HG03175 (cell line): Measurements from ENCODE around the gene SYNDIG1.

Source experiments
- ATAC-seq: cut with Tn5 transposase; IDR thresholded peaks from one replicate; pipeline ENCODE4 v1.9.1; 2021; ENCODE audit warnings: mild to moderate bottlenecking, moderate library complexity; ENCODE audit not compliant: unreplicated experiment

The SYNDIG1 gene

DNA sequence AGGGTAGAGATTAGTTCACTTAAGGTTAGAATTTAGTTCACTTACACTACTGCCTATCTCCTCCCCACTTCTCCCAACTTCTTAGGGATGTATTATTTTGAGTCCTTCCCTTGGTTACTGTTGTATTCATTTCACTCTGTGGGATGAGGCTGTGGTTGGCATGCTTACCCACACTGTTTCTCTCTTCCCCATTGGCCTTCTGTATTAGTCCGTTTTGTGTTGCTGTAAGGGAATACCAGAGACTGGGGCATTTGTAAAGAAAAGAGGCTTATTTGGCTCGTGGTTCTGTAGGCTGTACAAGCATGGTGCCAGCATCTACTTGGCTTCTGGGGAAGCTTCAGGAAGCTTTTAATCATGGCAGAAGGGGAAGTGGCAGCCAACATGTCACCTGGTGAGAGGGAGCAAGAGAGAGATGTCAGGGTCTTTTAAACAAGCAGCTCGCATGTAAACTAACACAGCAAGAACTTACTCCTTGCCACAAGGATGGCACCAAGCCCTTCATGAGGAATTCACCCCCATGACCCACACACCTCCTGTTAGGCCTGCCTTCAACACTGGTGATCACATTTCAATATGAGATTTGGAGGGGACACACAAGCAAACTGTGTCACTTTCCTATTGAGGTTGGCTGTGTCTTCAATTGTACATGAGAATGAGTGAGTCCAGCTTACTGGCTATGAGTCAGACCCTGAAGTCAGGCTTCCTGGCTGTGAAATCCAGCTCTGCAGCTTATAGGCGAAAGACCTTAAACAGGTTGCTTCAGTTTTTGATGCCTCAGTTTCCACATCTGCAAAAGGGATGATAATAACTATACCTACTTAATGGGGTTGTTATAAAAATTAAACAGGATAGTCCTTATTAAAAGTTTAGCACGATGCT lies 53.3 kb downstream of the SYNDIG1 start:
- no peak for ATAC-seq

DNA sequence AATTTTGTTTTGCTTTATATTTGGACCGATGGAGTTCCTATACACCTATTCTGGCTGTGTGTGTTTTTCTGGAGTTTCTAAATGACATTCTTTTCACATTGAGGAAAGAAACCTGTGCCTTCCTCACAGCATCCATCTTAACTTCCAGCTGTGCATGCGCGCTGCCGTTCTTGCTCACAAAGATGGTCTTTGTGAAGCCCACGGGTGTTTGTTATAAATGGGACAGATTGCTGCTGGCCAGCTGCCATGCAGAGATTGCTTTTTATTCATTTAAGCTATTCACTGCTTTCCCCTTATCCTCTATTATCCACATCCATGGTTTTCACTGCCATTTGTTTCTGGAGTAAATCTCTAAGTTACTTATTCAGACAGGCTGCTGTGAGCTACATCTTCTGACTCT lies 54.2 kb downstream of the SYNDIG1 start:
- ATAC-seq: no peak

DNA sequence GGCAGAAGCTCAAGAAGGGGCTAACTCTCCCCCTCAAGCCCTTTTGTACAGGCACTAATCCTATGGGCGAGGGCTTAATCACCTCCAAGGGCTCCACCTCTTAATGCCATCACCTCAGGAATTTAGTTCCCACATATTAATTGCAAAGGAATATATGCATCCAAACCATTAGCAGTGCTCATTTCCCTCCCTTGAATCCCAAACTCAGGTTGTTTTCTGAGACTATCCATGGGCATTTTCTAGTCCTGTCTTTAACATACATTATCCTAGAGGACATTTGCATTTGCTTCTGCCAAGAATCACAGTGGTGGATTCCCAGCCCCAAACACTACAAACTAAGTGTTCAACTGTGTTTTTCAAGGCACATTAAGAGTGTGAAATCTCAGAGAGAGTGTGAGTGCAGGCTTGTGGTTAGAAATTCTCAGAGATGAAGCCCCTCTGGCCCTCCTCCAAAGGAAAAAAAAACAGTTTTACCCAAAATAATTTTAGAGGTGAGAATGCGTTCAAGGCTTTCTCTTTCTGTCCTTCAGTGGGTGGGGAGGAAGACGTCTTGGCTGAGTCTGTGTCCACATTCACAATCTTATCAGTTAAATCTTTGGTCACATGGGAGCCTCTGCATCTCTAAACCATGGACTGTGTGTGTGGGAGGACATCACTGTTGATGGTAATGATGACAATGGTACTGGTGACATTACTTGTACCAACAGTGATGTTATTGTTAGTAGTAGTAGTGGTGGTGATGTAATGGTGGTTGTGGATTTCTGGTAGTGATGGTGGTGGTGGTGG lies 59.3 kb downstream of the SYNDIG1 start:
- ATAC-seq: no peak

DNA sequence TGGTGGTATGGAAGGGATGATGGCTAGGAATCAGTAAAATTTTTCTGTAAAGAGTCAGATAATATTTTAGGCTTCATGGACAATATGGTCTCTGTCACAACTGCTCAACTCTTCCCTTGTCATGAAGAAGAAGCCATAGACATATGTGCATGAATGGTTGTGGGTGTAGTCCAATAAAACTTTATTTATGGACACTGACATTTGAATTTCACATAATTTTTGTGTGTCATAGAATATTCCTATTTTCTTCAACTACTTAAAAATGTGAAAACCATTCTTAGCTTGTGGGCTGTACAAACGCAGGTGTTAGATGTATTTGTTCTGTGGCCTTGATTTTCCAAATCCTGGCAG lies 59.9 kb downstream of the SYNDIG1 start:
- ATAC-seq: no peak

DNA sequence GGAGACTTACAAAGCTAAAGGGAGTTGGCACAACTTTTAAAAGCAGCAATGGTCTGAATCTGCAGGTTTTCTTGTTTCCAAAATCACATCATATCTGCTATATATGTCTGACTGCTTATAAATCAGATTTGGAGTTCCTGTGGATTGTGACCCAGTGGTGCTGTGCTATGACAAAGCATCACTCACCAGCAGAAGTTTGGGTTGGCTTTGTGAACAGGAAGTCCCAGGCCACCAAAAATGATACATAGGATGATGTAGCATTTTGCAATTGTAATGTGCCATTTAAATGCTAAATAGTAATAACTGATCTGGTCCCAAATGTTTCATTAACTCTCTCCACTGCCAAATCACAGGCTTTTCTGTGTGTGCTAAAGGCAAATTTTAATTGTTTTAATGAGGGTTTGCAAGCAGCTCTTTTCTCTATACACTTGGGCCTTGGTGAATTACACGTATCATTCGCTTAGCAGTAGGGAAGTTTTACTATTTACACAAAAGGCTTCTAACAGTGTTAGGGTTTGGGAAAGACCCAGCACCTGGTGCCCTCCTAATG lies 60.8 kb downstream of the SYNDIG1 start:
- no peak for ATAC-seq

DNA sequence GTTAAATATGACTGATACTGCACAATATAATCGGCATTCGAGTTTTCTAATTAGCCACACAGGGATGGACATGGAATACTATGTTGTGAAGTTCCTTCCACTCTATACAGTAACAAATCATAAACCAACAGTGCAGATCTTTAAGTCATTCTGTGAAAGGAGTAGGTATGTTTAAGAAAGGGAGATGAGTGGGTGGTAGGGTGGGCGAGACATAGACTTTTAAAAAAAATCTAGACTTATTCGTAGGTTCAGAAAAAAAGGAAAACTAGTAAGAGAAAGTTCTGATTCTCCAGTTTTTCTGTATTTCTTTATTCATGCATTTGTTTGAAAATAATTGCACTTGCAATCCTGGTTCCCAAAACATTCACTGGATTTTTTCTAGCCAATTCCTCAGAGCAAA lies 61.8 kb downstream of the SYNDIG1 start:
- no peak for ATAC-seq

DNA sequence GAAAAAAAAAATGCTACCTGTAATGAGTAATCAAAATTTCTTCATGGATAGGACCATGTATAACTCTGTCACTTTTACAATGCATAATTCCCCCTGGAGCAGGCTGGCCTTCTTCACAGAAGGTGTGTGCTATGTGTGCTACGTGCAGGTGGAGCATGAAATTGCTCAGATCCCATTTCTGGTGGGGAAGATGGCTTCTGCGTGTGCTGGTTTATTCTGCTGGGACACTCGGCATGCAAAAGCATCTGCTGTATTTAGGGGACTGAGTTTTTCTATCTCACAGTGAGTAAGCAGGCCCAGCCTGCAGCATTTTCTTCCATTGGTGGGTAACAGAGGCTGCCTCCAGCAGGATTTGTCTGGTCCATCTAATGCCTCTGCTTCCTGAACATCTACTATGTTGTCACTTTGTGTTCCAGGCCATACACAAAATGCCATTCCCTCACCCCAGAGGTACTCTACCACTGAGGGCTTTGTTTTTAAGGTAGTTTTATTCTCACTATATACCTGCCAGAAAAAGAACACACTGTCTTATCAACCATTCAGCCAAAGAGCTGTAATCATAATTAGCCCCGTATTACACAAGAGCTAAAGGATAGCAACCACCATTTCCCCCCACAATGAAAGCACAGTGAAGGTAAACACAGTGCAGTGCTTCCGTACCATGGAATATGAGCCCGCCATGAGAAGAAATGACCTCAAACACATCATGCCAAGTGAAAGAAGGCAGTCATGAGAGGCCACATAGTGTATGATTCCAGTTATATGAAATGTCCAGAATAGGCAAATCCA lies 62.4 kb downstream of the SYNDIG1 start:
- ATAC-seq: no peak

DNA sequence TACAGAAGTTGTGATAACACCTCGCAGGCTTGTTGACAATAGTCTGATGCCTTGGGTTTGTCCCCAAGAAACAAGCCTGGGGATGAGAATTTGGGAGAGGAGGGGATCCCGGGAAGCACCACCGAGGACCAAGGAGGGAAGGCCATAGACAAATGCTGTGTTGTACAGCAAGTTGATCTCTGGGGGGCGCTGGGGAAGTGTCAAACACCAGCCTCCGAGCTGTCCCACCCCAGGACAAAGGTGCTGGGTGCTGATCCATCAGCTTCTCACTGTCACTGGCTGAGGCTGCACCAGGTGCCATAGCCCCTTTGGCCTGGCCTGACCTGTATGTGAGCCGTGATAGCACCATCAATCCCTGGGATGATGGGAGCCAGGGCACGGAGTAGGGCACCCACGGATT lies 64.0 kb downstream of the SYNDIG1 start:
- no peak for ATAC-seq

DNA sequence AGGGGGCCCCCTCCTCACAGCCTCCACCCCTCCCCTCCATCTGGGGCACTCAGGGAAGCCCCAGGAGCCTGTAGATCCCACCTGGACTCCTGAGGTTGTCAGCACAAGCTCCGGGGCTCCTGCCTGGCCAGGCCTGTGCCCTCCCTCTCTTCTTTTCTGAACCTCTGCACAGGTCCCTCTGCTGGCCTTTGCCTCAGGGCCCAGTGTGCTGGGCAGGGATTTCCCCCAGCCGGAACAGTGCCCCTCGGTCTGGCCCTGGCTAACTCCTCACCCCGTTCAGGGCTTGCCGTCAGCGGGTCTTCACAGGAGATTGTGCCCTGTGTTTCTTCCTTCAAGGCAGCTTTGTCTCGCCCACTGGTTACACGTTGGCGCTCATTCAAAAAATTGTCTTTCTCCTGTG lies 64.9 kb downstream of the SYNDIG1 start:
- no peak for ATAC-seq

DNA sequence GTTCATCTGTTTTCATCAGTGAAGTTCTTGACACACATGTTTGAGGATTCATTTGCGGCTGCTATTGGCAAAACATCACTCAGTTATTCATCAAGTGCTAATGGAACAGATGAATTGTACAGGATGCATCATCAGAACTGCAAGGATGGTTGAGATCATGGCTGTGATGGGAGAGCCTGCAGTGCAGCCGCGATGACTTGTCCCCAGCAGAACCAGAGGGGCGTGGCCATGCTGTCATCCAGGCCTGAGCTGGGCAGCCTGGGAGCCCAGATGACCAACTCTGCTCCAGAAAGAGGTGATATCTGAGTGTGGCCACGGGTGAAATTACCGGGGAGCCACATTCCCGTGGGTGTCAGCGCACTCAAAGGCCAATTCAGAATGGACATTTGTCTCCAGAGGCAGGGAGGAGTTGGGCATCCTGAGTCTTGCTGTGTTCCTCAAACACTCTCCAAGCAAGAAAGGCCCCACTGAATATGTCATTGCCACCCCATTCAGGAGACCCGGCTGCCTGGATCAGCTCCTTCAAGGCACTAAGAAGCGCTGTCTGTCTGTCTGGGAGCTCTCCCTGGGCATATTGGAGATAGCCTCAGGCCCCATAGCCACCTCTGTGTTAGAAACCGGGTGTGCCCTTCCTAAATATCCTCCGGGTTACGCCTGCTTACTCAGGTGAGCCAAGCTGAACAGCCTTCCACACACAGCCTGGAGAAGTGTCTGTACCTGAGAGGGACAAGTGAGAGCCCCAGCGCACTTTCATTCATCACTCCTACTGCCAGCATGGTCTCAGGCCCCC lies 66.7 kb downstream of the SYNDIG1 start:
- no peak for ATAC-seq

DNA sequence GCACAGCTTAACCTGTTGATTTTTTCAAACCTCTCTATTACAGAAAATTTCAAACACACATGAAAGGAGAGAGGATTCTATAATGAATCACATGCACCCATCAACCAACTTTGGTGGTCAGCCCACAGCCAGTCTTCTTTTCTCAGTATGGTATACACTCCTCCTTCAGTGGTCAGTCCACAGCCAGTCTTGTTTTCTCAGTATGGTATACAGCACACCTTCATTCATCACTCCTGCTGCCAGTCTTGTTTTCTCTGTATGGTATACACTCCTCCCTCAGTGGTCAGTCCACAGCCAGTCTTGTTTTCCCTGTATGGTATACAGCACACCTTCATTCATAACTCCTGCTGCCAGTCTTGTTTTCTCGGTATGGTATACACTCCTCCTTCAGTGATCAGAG lies 67.8 kb downstream of the SYNDIG1 start:
- no peak for ATAC-seq

DNA sequence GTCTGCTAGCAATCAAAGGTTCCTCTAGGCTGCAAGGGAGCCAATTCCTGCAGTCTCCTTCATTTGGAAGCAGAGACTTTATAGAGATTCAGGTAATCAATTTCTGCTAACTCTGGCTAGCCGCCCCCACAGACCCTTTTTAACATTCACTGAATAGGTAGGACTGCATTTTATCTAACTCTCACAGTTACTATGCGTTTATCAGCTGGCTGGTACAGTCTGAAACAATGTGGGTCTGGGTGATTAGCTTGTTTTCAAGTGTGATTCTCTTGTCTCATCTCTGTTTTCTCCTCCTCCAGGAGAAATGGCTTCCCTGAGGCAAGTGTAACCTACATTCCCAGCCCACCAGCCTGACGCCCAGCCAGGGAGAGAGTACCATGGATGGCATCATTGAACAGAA lies 73.3 kb downstream of the SYNDIG1 start:
- ATAC-seq: no peak

DNA sequence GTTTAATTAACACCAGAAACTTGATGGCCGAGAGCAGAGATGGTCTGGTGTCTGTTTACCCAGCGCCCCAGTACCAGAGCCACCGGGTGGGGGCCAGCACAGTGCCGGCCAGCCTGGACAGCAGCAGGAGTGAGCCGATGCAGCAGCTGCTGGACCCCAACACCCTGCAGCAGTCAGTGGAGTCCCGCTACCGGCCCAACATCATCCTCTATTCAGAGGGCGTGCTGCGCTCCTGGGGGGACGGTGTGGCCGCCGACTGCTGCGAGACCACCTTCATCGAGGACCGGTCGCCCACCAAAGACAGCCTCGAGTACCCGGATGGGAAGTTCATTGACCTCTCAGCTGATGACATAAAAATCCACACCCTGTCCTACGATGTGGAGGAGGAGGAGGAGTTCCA lies 73.7 kb downstream of the SYNDIG1 start:
- ATAC-seq: no peak

DNA sequence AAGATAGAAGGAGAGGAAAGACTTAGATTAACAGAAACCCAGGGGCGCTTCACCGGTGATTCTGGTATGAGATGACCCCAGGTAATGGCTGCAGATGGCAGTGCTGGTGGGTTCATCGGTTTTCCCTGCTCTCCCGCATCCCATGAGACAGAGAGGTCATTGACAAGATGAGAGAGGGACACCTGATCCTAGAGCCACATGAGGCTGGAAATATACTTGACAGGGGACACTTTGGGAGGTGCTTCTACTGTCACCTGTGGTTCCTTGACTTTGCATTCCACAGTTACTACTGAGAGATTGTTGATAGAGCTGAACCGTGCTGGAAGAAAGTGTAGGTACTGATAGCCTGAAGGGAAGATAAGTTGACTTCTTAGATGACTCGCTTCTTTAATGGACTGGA lies 74.3 kb downstream of the SYNDIG1 start:
- ATAC-seq: no peak

DNA sequence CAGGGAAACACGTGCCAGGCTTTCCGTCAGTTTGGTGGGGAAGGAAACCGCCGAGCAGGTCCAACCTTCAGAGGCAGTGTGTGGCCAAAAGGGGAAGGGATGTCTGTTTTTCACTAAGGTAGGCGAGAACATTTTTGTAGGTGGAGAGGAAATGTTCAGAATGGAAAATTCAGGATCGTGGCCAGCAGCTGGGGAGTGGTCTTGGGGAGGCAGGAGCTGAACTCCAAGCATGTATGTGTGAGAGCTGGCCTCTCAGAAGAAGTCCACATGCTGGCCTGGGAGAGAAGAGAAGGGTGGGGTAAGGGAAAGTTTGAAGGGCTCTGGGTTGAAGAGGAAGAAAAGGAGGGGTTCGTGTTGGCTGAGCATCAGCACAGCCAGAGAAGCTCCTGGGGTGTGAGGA lies 74.9 kb downstream of the SYNDIG1 start:
- ATAC-seq: no peak

DNA sequence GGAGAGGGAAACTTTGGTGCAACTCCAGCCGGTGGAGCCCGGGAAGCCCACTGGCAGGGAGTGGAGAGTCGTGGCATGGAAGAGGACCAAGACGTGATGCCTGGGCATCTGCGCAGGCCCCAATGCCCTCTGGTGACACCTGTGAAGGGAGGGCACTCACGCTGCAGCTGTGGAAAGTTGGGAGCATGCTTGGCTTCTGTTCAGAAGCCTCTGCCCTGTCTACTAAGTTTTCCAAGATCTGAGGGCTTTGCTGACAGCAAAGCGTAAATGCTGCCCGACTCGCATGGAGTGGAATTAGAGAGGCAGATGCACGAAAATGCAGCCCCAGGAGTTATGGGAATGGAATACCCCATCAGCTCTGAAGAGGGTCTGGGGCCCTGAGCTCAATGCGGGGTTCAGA lies 75.7 kb downstream of the SYNDIG1 start:
- ATAC-seq: no peak

DNA sequence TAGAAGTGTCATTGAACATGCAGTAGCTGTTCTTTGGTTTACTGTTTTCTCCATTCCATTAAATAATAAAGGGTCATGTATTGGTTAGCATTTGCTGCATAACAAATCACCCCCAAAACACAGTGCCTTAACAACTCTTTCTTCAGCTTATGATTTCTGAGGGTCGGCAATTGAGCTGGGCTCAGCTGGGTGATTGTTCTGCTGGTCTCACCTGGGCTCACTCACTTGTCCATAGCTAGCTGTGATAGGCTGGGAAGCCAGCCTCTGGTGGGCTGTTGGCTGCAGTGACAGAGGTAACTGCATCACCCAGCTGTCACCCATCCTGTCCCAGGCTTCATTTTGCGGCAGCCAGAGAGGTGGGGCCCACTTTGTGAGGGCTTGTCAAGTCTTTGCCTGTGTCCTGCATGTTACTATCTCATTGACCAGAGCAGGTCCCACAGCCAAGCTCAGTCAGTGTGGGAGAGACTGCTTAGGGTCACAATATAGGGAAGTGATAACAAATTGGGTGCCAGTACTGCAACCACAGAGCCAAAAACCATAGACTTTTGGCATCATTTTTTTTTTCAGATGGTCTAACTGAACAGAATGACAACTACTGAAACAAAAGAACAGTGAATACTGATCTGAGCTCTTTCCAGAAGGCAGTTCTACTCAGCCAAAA lies 76.9 kb downstream of the SYNDIG1 start:
- no peak for ATAC-seq

DNA sequence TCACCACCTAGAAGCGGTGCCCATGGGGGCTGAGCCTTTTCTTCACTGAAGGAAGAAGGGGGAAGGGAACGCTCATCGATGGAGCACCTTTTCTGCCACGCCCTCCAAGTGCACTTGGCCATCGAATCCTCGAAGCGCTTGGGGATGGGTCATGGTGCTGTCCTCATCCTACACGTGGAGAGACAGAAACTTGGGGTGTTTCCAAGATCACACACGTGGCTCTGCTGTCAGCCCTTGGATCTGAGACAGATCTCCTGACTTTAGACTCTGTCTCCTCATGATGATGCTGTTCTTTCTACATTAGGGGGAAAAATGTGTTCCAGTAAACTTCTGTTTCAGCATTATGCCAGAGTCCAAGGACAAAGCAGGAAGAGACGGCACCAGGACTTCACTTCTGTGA lies 78.5 kb downstream of the SYNDIG1 start:
- no peak for ATAC-seq

DNA sequence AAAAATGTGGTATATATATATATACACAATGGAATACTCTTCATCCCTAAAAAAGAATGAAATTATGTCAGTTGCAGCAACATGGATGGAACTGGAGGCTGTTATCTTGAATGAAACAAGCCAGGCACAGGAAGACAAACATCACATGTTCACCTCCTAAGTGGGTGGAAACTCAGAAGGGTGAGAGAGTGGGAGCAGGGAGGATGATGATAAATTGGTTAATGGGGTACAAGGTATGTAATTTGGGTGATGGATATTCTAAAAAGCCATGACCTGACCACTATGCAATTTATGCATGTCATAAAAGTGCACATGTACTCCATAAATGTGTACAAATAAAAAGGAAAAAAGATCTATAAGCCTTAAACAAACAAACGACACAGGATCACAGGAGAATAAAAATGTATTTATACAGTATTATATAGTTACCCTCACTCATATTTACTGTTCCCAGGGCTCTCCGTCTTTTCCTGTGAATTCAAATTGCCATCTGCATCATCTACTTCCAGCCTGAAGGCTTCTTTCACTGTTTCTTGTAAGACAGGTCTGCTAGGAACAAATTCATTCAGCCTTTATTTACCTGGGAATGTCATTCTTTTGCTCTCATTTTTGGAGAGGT lies 89.8 kb downstream of the SYNDIG1 start:
- ATAC-seq: no peak
